WTC11 (cell line): ENCODE results near the gene MAGEA8. TPM values are rescaled to one million over a fixed set of nuclear protein-coding genes. Genes with fewer than 3 reads are reported as not detected.

ENCODE experiments used
- ATAC-seq: fragments of 200-7000 bp; cut with Tn5 transposase; 2 replicates; pipeline ENCODE4 v1.10.0; 2021; ENCODE audit warnings: mild to moderate bottlenecking, moderate library complexity
- CTCF ChIA-PET: fragments of 300-600 bp; sonication (Branson Sonifier 250); formaldehyde crosslinking; loops from one replicate; lab custom pipeline; 2021; ENCODE audit warnings: antibody characterized with exemption; lab: Charles Lee
- POLR2A ChIA-PET: fragments of 350-600 bp; sonication (Branson Sonifier 250); formaldehyde crosslinking; loops from one replicate; lab custom pipeline; 2021; ENCODE audit warnings: antibody characterized with exemption; lab: Charles Lee
- DNase-seq: peaks from one replicate; pipeline ENCODE4 v3.0.0; 2021; ENCODE audit warnings: low spot score
- H3K27ac Mint-ChIP-seq: 2 replicates; pipeline ENCODE4 v1.8.0; 2021; ENCODE audit warnings: mixed read lengths
- H3K27me3 Mint-ChIP-seq: 2 replicates; pipeline ENCODE4 v1.8.0; 2021; ENCODE audit warnings: low read depth, mild to moderate bottlenecking, moderate library complexity, mixed read lengths
- H3K36me3 Mint-ChIP-seq: 2 replicates; pipeline ENCODE4 v1.8.0; 2021; ENCODE audit warnings: mixed read lengths
- H3K4me1 Mint-ChIP-seq: 2 replicates; pipeline ENCODE4 v1.8.0; 2022; ENCODE audit warnings: mixed read lengths
- H3K4me3 Mint-ChIP-seq: 2 replicates; pipeline ENCODE4 v1.8.0; 2021; ENCODE audit warnings: mild to moderate bottlenecking, moderate library complexity, mixed read lengths
- H3K9me3 Mint-ChIP-seq: 2 replicates; pipeline ENCODE4 v1.8.0; 2021; ENCODE audit warnings: mixed read lengths
- AFF4 ChIP-seq: sonication (generic); formaldehyde crosslinking; IDR thresholded peaks from 2 replicates; pipeline ENCODE4 v1.8.1; 2023; ENCODE audit warnings: mild to moderate bottlenecking, missing genetic modification reagents, borderline replicate concordance
- CREM ChIP-seq: sonication (generic); formaldehyde crosslinking; IDR thresholded peaks from 2 replicates; pipeline ENCODE4 v1.8.1; 2022; ENCODE audit warnings: mild to moderate bottlenecking, missing genetic modification reagents, moderate library complexity
- CTCF ChIP-seq: fragments of 200-600 bp; IDR thresholded peaks from 2 replicates; pipeline ENCODE4 v1.8.0; 2022; ENCODE audit warnings: antibody characterized with exemption
- E2F4 ChIP-seq: sonication (generic); formaldehyde crosslinking; IDR thresholded peaks from 2 replicates; pipeline ENCODE4 v1.8.1; 2022; ENCODE audit warnings: low read depth, mild to moderate bottlenecking, moderate library complexity, missing genetic modification reagents, borderline replicate concordance
- E2F5 ChIP-seq: sonication (generic); formaldehyde crosslinking; IDR thresholded peaks from 2 replicates; pipeline ENCODE4 v1.8.1; 2022; ENCODE audit warnings: mild to moderate bottlenecking, moderate library complexity, missing genetic modification reagents
- FOXK1 ChIP-seq: sonication (generic); formaldehyde crosslinking; IDR thresholded peaks from 2 replicates; pipeline ENCODE4 v1.8.0; 2022; ENCODE audit warnings: mild to moderate bottlenecking, moderate library complexity, missing genetic modification reagents
- FOXP4 ChIP-seq: sonication (generic); formaldehyde crosslinking; IDR thresholded peaks from 2 replicates; pipeline ENCODE4 v1.8.0; 2022; ENCODE audit warnings: mild to moderate bottlenecking, missing genetic modification reagents
- JUN ChIP-seq: sonication (generic); formaldehyde crosslinking; IDR thresholded peaks from 2 replicates; pipeline ENCODE4 v1.8.0; 2023; ENCODE audit warnings: mild to moderate bottlenecking, missing genetic modification reagents
- NR2C2 ChIP-seq: sonication (generic); formaldehyde crosslinking; IDR thresholded peaks from 2 replicates; pipeline ENCODE4 v1.8.0; 2022; ENCODE audit warnings: mild to moderate bottlenecking, missing genetic modification reagents
- ZBTB43 ChIP-seq: sonication (generic); formaldehyde crosslinking; IDR thresholded peaks from 2 replicates; pipeline ENCODE4 v1.8.1; 2023; ENCODE audit warnings: mild to moderate bottlenecking, missing genetic modification reagents
- ZNF138 ChIP-seq: sonication (generic); formaldehyde crosslinking; conservative IDR thresholded peaks from 2 replicates; pipeline ENCODE4 v1.8.1; 2022; ENCODE audit warnings: mild to moderate bottlenecking, moderate library complexity, missing genetic modification reagents
- ZNF219 ChIP-seq: sonication (generic); formaldehyde crosslinking; IDR thresholded peaks from 2 replicates; pipeline ENCODE4 v1.8.0; 2023; ENCODE audit warnings: missing genetic modification reagents, mild to moderate bottlenecking, borderline replicate concordance
- ZNF416 ChIP-seq: fragments of 250-450 bp; sonication (Bioruptor Pico); IDR thresholded peaks from 2 replicates; pipeline ENCODE4 v1.9.0; 2021; ENCODE audit warnings: mild to moderate bottlenecking, inconsistent platforms
- total RNA-seq: library from RNA; stranded (reverse); gene quantifications from 3 replicates; pipeline ENCODE4 v1.2.3, GENCODE V29; 2021
- TF ChIP-seq, protein P1 (sequence below): sonication (generic); formaldehyde crosslinking; IDR thresholded peaks from 2 replicates; pipeline ENCODE4 v1.8.1; 2022; ENCODE audit warnings: low read depth, missing genetic modification reagents, borderline replicate concordance
- TF ChIP-seq, protein P2 (sequence below): sonication (generic); formaldehyde crosslinking; IDR thresholded peaks from 2 replicates; pipeline ENCODE4 v1.8.1; 2023; ENCODE audit warnings: mild to moderate bottlenecking, moderate library complexity, missing genetic modification reagents
- TF ChIP-seq, protein P3 (sequence below): sonication (generic); formaldehyde crosslinking; IDR thresholded peaks from 2 replicates; pipeline ENCODE4 v1.8.1; 2023; ENCODE audit warnings: mild to moderate bottlenecking, missing genetic modification reagents, moderate library complexity
- TF ChIP-seq, protein P4 (sequence below): sonication (generic); formaldehyde crosslinking; IDR thresholded peaks from 2 replicates; pipeline ENCODE4 v1.8.1; 2023; ENCODE audit warnings: mild to moderate bottlenecking, missing genetic modification reagents

The MAGEA8 gene
- total RNA-seq, 1 experiment from 2014 or later = not detected

DNA sequence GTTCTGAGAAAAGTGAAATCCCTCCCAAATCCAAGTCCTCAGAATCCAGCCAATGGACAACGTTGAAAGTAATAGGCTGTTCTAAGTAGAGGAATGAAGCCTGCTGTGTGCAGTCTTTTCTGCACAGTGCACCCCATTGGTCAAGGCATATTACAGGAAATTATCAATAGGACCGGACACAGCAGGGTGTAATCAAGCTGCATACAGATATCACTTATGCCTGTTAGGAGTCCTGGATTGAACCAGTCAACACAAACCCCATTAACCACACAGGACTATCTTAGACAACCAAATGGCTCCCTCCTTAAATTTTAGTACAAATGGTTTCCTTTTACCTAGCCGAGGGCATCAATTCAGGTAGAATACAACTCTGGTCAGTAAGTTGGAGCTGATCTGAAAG is 34.2 kb upstream of the MAGEA8 start:
- Mint-ChIP-seq H3K9me3 (peaks cover 18% of the 10 kb centered on the region), H3K27me3 (no peaks in the 10 kb centered on the region; the same call in 1 of the 2 replicates), H3K4me1 (peaks cover 5% of the 10 kb centered on the region), H3K36me3 (peaks cover 18% of the 10 kb centered on the region), H3K27ac (no peak overlapping the region), H3K4me3 (no peak overlapping the region)
- CTCF ChIA-PET = no interaction called here
- POLR2A ChIA-PET = no interaction called here
- TF ChIP-seq, protein P1, sequence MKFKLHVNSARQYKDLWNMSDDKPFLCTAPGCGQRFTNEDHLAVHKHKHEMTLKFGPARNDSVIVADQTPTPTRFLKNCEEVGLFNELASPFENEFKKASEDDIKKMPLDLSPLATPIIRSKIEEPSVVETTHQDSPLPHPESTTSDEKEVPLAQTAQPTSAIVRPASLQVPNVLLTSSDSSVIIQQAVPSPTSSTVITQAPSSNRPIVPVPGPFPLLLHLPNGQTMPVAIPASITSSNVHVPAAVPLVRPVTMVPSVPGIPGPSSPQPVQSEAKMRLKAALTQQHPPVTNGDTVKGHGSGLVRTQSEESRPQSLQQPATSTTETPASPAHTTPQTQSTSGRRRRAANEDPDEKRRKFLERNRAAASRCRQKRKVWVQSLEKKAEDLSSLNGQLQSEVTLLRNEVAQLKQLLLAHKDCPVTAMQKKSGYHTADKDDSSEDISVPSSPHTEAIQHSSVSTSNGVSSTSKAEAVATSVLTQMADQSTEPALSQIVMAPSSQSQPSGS = no peak
- no peak for TF ChIP-seq ZNF416
- TF ChIP-seq CREM (CRISPR knock-in tag) = no peak
- no peak for TF ChIP-seq JUN (CRISPR knock-in tag)
- TF ChIP-seq, protein P2, sequence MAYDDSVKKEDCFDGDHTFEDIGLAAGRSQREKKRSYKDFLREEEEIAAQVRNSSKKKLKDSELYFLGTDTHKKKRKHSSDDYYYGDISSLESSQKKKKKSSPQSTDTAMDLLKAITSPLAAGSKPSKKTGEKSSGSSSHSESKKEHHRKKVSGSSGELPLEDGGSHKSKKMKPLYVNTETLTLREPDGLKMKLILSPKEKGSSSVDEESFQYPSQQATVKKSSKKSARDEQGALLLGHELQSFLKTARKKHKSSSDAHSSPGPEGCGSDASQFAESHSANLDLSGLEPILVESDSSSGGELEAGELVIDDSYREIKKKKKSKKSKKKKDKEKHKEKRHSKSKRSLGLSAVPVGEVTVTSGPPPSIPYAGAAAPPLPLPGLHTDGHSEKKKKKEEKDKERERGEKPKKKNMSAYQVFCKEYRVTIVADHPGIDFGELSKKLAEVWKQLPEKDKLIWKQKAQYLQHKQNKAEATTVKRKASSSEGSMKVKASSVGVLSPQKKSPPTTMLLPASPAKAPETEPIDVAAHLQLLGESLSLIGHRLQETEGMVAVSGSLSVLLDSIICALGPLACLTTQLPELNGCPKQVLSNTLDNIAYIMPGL (CRISPR knock-in tag) = no peak
- TF ChIP-seq, protein P3, sequence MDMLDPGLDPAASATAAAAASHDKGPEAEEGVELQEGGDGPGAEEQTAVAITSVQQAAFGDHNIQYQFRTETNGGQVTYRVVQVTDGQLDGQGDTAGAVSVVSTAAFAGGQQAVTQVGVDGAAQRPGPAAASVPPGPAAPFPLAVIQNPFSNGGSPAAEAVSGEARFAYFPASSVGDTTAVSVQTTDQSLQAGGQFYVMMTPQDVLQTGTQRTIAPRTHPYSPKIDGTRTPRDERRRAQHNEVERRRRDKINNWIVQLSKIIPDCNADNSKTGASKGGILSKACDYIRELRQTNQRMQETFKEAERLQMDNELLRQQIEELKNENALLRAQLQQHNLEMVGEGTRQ (CRISPR knock-in tag) = no peak
- TF ChIP-seq ZNF219 (CRISPR knock-in tag) = no peak
- TF ChIP-seq E2F4 (CRISPR knock-in tag) = no peak
- no peak for TF ChIP-seq AFF4
- no peak for TF ChIP-seq E2F5 (CRISPR knock-in tag)
- TF ChIP-seq NR2C2 (CRISPR knock-in tag) = no peak
- TF ChIP-seq ZBTB43 (CRISPR knock-in tag) = no peak
- TF ChIP-seq ZNF138 (CRISPR knock-in tag) = no peak
- TF ChIP-seq, protein P4, sequence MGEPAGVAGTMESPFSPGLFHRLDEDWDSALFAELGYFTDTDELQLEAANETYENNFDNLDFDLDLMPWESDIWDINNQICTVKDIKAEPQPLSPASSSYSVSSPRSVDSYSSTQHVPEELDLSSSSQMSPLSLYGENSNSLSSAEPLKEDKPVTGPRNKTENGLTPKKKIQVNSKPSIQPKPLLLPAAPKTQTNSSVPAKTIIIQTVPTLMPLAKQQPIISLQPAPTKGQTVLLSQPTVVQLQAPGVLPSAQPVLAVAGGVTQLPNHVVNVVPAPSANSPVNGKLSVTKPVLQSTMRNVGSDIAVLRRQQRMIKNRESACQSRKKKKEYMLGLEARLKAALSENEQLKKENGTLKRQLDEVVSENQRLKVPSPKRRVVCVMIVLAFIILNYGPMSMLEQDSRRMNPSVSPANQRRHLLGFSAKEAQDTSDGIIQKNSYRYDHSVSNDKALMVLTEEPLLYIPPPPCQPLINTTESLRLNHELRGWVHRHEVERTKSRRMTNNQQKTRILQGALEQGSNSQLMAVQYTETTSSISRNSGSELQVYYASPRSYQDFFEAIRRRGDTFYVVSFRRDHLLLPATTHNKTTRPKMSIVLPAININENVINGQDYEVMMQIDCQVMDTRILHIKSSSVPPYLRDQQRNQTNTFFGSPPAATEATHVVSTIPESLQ (CRISPR knock-in tag) = no peak
- no peak for TF ChIP-seq FOXK1 (CRISPR knock-in tag)
- no peak for TF ChIP-seq FOXP4 (CRISPR knock-in tag)
- no peak for TF ChIP-seq CTCF
- DNase-seq (no peak), ATAC-seq (no peak)
